Measurements from ENCODE around the gene CASKIN2.

DNA sequence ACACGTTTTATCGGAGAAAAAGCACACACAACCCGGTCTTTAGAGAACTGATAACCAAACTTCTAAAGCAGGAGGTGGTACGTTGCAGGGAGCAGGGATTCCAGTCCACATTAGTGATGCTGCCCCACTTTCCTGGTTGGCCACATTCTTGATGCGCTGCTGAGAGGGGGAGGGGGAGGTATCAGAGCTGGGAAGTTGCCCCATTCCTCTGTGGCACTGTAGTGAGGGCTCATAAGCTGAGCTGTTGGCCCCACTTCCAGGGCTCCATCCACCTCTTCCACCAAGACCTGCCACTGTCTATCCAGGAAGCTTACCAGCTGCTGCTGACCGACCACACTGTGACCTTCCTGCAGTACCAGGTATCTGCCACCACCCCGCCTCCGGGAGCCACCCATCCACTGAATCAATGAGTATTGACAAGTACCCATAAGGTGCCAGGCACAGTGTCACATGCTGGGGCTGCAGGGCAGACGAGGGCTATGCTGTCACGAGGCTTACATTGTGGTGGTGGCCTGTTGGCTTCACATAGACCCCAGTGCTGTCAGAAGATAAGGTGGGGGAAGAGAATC, 2.0 kb upstream of the CASKIN2 start:
- TF ChIP-seq, protein P1, sequence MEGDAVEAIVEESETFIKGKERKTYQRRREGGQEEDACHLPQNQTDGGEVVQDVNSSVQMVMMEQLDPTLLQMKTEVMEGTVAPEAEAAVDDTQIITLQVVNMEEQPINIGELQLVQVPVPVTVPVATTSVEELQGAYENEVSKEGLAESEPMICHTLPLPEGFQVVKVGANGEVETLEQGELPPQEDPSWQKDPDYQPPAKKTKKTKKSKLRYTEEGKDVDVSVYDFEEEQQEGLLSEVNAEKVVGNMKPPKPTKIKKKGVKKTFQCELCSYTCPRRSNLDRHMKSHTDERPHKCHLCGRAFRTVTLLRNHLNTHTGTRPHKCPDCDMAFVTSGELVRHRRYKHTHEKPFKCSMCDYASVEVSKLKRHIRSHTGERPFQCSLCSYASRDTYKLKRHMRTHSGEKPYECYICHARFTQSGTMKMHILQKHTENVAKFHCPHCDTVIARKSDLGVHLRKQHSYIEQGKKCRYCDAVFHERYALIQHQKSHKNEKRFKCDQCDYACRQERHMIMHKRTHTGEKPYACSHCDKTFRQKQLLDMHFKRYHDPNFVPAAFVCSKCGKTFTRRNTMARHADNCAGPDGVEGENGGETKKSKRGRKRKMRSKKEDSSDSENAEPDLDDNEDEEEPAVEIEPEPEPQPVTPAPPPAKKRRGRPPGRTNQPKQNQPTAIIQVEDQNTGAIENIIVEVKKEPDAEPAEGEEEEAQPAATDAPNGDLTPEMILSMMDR (IDR thresholded peaks at IDR 0.05) = no peak
- TF ChIP-seq POLR2A (IDR thresholded peaks at IDR 0.05) = no peak
